K562 (cell line): ENCODE data around the gene CCDC85C.

ENCODE experiments used
- CEBPB ChIP-seq: fragments of 450-650 bp; IDR thresholded peaks from 2 replicates; pipeline ENCODE4 v1.6.1; 2016; ENCODE audit warnings: missing genetic modification characterization, missing compliant biosample characterization
- CTCF ChIP-seq, 3 experiments: IDR thresholded peaks in 2 of 3; conservative IDR thresholded peaks in 1 of 3; 2 replicates each; pipeline ENCODE4 v1.5.1; 2011 to 2012; ENCODE audit warnings: low read length in 3 of 3, mild to moderate bottlenecking in 3 of 3, control low read depth in 2 of 3, improper control_type of control experiment in 1 of 3, inconsistent platforms in 1 of 3, low read depth in 1 of 3, mixed read lengths in 1 of 3, moderate library complexity in 1 of 3; ENCODE audit not compliant: insufficient read depth in 2 of 3
- ELF4 ChIP-seq: fragments of 450-650 bp; formaldehyde crosslinking; IDR thresholded peaks from 2 replicates; pipeline ENCODE4 v1.4.0; 2022; ENCODE audit warnings: missing genetic modification characterization
- FOS ChIP-seq: IDR thresholded peaks from 3 replicates; pipeline ENCODE4 v1.6.1; 2011; ENCODE audit not compliant: insufficient read length; ENCODE audit errors: extremely low read depth
- MBD1 ChIP-seq: fragments of 250-450 bp; sonication (Bioruptor Pico); IDR thresholded peaks from 2 replicates; pipeline ENCODE4 v1.8.0; 2022; ENCODE audit warnings: inconsistent platforms
- POLR2A ChIP-seq: fragments of 450-650 bp; conservative IDR thresholded peaks from 2 replicates; pipeline ENCODE4 v1.6.1; 2016
- RB1 ChIP-seq: fragments of 450-650 bp; IDR thresholded peaks from 2 replicates; pipeline ENCODE4 v1.6.1; 2017; ENCODE audit warnings: low read depth, mild to moderate bottlenecking
- UBTF ChIP-seq, 2 experiments: IDR thresholded peaks; 2 replicates each; pipeline ENCODE4 v1.6.1; 2012; ENCODE audit warnings: improper control_type of control experiment in 2 of 2, low read depth in 2 of 2, low read length in 2 of 2, borderline replicate concordance in 1 of 2
- ZNF232 ChIP-seq: sonication (generic); formaldehyde crosslinking; IDR thresholded peaks from 2 replicates; pipeline ENCODE4 v1.8.0; 2022; ENCODE audit warnings: mild to moderate bottlenecking, missing genetic modification reagents
- ZNF561 ChIP-seq: fragments of 450-650 bp; formaldehyde crosslinking; conservative IDR thresholded peaks from 2 replicates; pipeline ENCODE4 v1.4.0; 2020; ENCODE audit warnings: mild to moderate bottlenecking, moderate library complexity
- ZNF592 ChIP-seq: fragments of 450-650 bp; IDR thresholded peaks from 2 replicates; pipeline ENCODE4 v1.6.1; 2017; ENCODE audit warnings: antibody characterized with exemption, mild to moderate bottlenecking

- TF ChIP-seq ZNF232 (CRISPR knock-in tag), result no peak
- TF ChIP-seq CTCF (IDR thresholded peaks at IDR 0.05 in 2 of 3, conservative IDR thresholded peaks at IDR 0.05 in 1 of 3; ENCODE audit: insufficient read depth in 2 of 3, low read depth in 1 of 3, low read length in 3 of 3), result no peak
- no peak for TF ChIP-seq POLR2A
- TF ChIP-seq CEBPB (tag), result no peak
- TF ChIP-seq RB1, result no peak
- TF ChIP-seq UBTF (IDR thresholded peaks at IDR 0.05; ENCODE audit: borderline replicate concordance in 1 of 2, low read depth in 2 of 2, low read length in 2 of 2), result no peak
- TF ChIP-seq ELF4 (CRISPR knock-in tag), result no peak
- no peak for TF ChIP-seq ZNF592
- TF ChIP-seq ZNF561 (CRISPR knock-in tag), result no peak
- TF ChIP-seq MBD1 (CRISPR knock-in tag), result no peak
- TF ChIP-seq FOS, result no peak
Measured at GRCh38 chr14:99554757-99555531, 49.1 kb downstream of the CCDC85C start.
